ENCODE measurements around the gene LTB4R2.

LTB4R2 gene

DNA sequence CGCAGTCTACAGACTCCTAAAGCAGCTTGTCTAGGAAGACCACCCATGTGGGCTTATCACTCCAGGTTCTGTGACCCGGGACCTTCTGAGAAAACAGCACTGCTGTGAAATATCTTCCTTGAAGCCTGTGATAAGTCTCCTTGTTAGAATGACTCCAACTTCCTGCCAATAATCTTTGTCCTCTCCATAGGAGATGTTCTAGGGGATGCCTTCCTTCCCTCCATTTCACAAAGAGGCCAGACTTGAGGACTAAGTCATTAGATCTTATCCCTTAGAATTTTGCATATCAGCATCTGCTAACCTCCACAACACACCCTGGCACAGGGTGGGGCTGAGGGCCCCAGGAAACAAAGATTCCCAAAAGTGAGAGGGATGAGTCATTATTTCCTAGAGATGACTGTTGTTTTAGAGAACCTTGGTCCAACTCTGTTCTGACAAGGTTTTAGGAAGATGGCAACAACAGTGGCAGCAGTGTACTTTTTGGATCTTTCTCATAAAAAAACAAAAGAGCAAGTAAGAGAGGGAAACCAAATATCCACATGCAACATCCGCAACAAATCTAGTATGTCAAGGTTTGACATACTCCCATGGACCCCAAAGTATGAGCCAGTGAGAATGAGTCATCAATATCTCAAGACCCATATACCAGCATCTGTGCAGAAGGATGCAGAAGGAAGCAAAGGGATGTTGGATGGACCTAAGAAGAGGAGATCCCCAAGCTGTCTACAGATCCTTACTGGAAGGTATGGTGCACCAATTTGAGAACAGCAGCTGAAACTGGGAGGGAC lies 7.4 kb downstream of the LTB4R2 start:
- Histone ChIP-seq H3K18ac (ENCODE audit: low read length) (no peak overlapping the region), H3K27ac (replicated peaks; ENCODE audit: low read length) (no peak overlapping the region), H4K91ac (ENCODE audit: low read depth, low read length, poor library complexity) (no peak overlapping the region), H3K4me3 (ENCODE audit: low read length in 2 of 2) (no peak overlapping the region), H3K9ac (ENCODE audit: low read depth, low read length, poor library complexity) (no peak overlapping the region), H3K4me1 (ENCODE audit: control insufficient read depth in 2 of 2, insufficient read depth in 1 of 2, low read depth in 1 of 2, low read length in 2 of 2) (peaks cover 1 to 4% of the 10 kb centered on the region in 2 donors), H2AK5ac (ENCODE audit: low read depth, low read length) (no peak overlapping the region), H2BK5ac (ENCODE audit: low read length) (no peak overlapping the region), H3K27me3 (ENCODE audit: control insufficient read depth in 3 of 3, insufficient read depth in 3 of 3, low read depth in 1 of 3, low read length in 3 of 3) (peaks cover 0 to 26% (median 19%) of the 10 kb centered on the region in 3 experiments), H2BK15ac (ENCODE audit: low read length) (no peak overlapping the region), H2BK12ac (ENCODE audit: low read length) (no peak overlapping the region), H2BK120ac (ENCODE audit: low read depth, low read length) (no peak overlapping the region), H4K8ac (ENCODE audit: low read depth, low read length) (no peak overlapping the region), H3K14ac (ENCODE audit: low read length) (no peak overlapping the region), H3K9me3 (replicated peaks in 1 of 2; ENCODE audit: control insufficient read depth in 2 of 2, insufficient read depth in 1 of 2, low read depth in 1 of 2, low read length in 2 of 2) (peaks cover 0 to 7% of the 10 kb centered on the region in 2 donors), H3K36me3 (replicated peaks in 1 of 2; ENCODE audit: control insufficient read depth in 2 of 2, insufficient read depth in 2 of 2, low read length in 2 of 2) (peaks cover 0 to 2% of the 10 kb centered on the region in 2 donors), H3K79me1 (ENCODE audit: low read depth, low read length) (no peaks in the 10 kb centered on the region), H3K4me2 (ENCODE audit: insufficient read depth, low read length, poor library complexity, severe bottlenecking) (no peak overlapping the region), H2AFZ (ENCODE audit: low read length) (no peak overlapping the region), H3K23ac (ENCODE audit: low read depth, low read length, poor library complexity) (no peak overlapping the region), H3K4ac (ENCODE audit: low read length) (no peak overlapping the region)
- no peak for DNase-seq (ENCODE audit: low spot score)
- no CpG with 5 or more reads among the region's 3 CpGs for WGBS, 2 donors (ENCODE audit: extremely low coverage in 2 of 2, insufficient read length in 2 of 2, insufficient replicate concordance in 1 of 2)

DNA sequence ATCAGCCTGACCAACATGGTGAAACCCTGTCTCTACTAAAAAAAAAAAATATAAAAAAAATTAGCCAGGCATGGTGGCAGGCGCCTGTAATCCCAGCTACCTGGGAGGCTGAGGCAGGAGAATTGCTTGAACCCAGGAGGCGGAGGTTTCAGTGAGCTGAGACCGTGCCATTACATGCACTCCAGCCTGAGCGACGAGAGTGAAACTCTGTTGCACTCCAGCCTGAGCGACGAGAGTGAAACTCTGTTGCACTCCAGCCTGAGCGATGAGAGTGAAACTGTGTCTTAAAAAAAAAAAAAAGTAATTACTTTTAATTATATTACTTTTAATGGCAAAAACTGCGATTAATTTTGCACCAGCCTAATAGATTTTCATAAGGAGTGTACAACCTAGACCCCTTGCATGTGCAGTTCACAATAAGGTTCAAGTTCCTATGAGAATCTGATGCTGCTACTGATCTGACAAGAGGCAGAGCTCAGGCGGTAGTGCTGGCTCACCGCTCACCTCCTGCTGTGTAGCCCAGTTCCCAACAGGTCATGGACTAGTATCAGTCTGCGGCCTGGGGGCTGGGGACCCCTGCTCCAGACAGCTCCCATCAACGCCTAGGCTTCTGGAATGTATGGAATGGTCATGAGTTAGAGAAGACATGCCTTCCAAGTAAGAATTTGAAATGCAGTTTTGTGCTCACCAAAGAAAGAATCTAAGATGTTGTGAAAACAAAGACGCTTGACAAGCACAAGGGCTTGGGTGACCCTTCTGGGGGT lies 11.5 kb downstream of the LTB4R2 start:
- Histone ChIP-seq H2BK120ac (ENCODE audit: low read depth, low read length) (no peak overlapping the region), H2BK5ac (ENCODE audit: low read length) (no peak overlapping the region), H2AK5ac (ENCODE audit: low read depth, low read length) (no peak overlapping the region), H3K23ac (ENCODE audit: low read depth, low read length, poor library complexity) (no peak overlapping the region), H2BK12ac (ENCODE audit: low read length) (no peak overlapping the region), H3K14ac (ENCODE audit: low read length) (no peak overlapping the region), H3K79me1 (ENCODE audit: low read depth, low read length) (no peaks in the 10 kb centered on the region), H3K9ac (ENCODE audit: low read depth, low read length, poor library complexity) (no peak overlapping the region), H3K36me3 (replicated peaks in 1 of 2; ENCODE audit: control insufficient read depth in 2 of 2, insufficient read depth in 2 of 2, low read length in 2 of 2) (no peaks in the 10 kb centered on the region), H2AFZ (ENCODE audit: low read length) (no peak overlapping the region), H3K4ac (ENCODE audit: low read length) (no peak overlapping the region), H3K27ac (replicated peaks; ENCODE audit: low read length) (no peak overlapping the region), H3K4me2 (ENCODE audit: insufficient read depth, low read length, poor library complexity, severe bottlenecking) (no peak overlapping the region), H3K9me3 (replicated peaks in 1 of 2; ENCODE audit: control insufficient read depth in 2 of 2, insufficient read depth in 1 of 2, low read depth in 1 of 2, low read length in 2 of 2) (peaks cover 0 to 4% of the 10 kb centered on the region in 2 donors), H3K4me1 (ENCODE audit: control insufficient read depth in 2 of 2, insufficient read depth in 1 of 2, low read depth in 1 of 2, low read length in 2 of 2) (peaks cover 1 to 4% of the 10 kb centered on the region in 2 donors), H3K18ac (ENCODE audit: low read length) (no peak overlapping the region), H4K8ac (ENCODE audit: low read depth, low read length) (no peak overlapping the region), H2BK15ac (ENCODE audit: low read length) (no peak overlapping the region), H4K91ac (ENCODE audit: low read depth, low read length, poor library complexity) (no peak overlapping the region), H3K27me3 (ENCODE audit: control insufficient read depth in 3 of 3, insufficient read depth in 3 of 3, low read depth in 1 of 3, low read length in 3 of 3) (peaks cover 0 to 56% (median 14%) of the 10 kb centered on the region in 3 experiments), H3K4me3 (ENCODE audit: low read length in 2 of 2) (no peak overlapping the region)
- no peak for DNase-seq (ENCODE audit: low spot score)
- no CpG with 5 or more reads among the region's 14 CpGs for WGBS, 2 donors (ENCODE audit: extremely low coverage in 2 of 2, insufficient read length in 2 of 2, insufficient replicate concordance in 1 of 2)

DNA sequence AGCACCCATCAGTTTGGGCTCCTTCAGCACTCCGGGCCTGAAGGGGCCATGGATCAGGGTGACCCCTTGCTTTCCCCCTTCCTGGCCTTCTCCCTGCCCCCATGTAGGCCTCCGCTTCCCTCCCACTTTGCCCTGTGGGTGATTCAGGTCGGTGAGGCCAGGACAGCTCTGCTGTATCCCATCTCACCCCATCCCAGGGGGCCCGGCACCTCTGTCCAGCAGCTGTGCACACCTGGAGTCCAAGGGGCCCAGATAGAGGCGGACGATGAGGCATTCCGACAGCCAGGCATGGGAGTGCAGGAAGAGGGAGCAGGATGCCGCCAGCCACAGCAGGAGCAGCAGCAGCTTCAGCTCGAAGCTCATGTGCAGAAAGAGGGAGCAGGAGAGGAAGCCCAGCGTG lies 12.7 kb downstream of the LTB4R2 start:
- no peak overlapping the region for H3K4me2 ChIP-seq (ENCODE audit: insufficient read depth, low read length, poor library complexity, severe bottlenecking)
- H3K9ac ChIP-seq (ENCODE audit: low read depth, low read length, poor library complexity) = peak overlapping the region; percentile 66
- H2BK15ac ChIP-seq (ENCODE audit: low read length) = peak overlapping the region; percentile 41
- H2BK120ac ChIP-seq (ENCODE audit: low read depth, low read length) = peak overlapping the region; percentile 54
- no peaks in the 10 kb centered on the region for H3K36me3 ChIP-seq (replicated peaks in 1 of 2; ENCODE audit: control insufficient read depth in 2 of 2, insufficient read depth in 2 of 2, low read length in 2 of 2)
- no peak overlapping the region for H4K91ac ChIP-seq (ENCODE audit: low read depth, low read length, poor library complexity)
- H3K27me3 ChIP-seq (ENCODE audit: control insufficient read depth in 3 of 3, insufficient read depth in 3 of 3, low read depth in 1 of 3, low read length in 3 of 3) = peaks cover 0 to 56% (median 11%) of the 10 kb centered on the region in 3 experiments
- H3K4me3 ChIP-seq (ENCODE audit: low read length in 2 of 2) = no peak overlapping the region
- peak overlapping the region; percentile 65 for H2AK5ac ChIP-seq (ENCODE audit: low read depth, low read length)
- H3K79me1 ChIP-seq (ENCODE audit: low read depth, low read length) = no peaks in the 10 kb centered on the region
- H4K8ac ChIP-seq (ENCODE audit: low read depth, low read length) = peak overlapping the region; percentile 26
- H2AFZ ChIP-seq (ENCODE audit: low read length) = no peak overlapping the region
- peaks cover 0 to 2% of the 10 kb centered on the region in 2 donors for H3K9me3 ChIP-seq (replicated peaks in 1 of 2; ENCODE audit: control insufficient read depth in 2 of 2, insufficient read depth in 1 of 2, low read depth in 1 of 2, low read length in 2 of 2)
- no peak overlapping the region for H2BK12ac ChIP-seq (ENCODE audit: low read length)
- H3K27ac ChIP-seq (replicated peaks; ENCODE audit: low read length) = no peak overlapping the region
- peak overlapping the region; percentile 13 for H3K18ac ChIP-seq (ENCODE audit: low read length)
- H2BK5ac ChIP-seq (ENCODE audit: low read length) = no peak overlapping the region
- H3K23ac ChIP-seq (ENCODE audit: low read depth, low read length, poor library complexity) = peak overlapping the region; percentile 77
- H3K4ac ChIP-seq (ENCODE audit: low read length) = no peak overlapping the region
- H3K4me1 ChIP-seq (ENCODE audit: control insufficient read depth in 2 of 2, insufficient read depth in 1 of 2, low read depth in 1 of 2, low read length in 2 of 2) = peaks cover 4% of the 10 kb centered on the region in 2 donors
- DNase-seq (ENCODE audit: low spot score) = no peak
- H3K14ac ChIP-seq (ENCODE audit: low read length) = peak overlapping the region; percentile 43
- no CpG with 5 or more reads among the region's 10 CpGs for WGBS, 2 donors (ENCODE audit: extremely low coverage in 2 of 2, insufficient read length in 2 of 2, insufficient replicate concordance in 1 of 2)

DNA sequence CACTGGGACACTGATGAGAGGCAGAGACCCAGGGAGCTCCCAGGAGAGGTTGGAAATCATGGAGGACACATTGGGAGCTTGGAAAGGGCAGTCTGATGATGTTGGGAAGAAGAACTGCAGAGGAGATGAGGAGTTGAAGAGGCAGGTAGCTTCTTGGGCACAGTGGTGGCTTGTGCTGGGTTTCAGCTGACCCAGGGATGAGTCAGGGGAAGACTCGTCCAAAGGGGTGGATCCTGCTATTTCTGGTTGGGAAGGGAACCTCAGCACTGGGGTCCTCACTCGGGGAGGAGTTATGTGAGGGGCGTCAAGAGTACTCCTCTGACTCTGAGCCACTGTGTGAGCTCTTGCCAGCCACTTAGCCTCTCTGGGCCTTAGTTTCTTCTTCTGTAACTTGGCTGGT lies 13.4 kb downstream of the LTB4R2 start:
- no peak overlapping the region for H3K4me3 ChIP-seq (ENCODE audit: low read length in 2 of 2)
- WGBS, 2 donors (ENCODE audit: extremely low coverage in 2 of 2, insufficient read length in 2 of 2, insufficient replicate concordance in 1 of 2) = no CpG with 5 or more reads among the region's 3 CpGs

More for the DNA sequence above, 13.4 kb downstream of the LTB4R2 start:
- Histone ChIP-seq H3K27ac (replicated peaks; ENCODE audit: low read length) (no peak overlapping the region), H3K9me3 (replicated peaks in 1 of 2; ENCODE audit: control insufficient read depth in 2 of 2, insufficient read depth in 1 of 2, low read depth in 1 of 2, low read length in 2 of 2) (peaks cover 0 to 2% of the 10 kb centered on the region in 2 donors), H4K91ac (ENCODE audit: low read depth, low read length, poor library complexity) (no peak overlapping the region), H3K79me1 (ENCODE audit: low read depth, low read length) (no peaks in the 10 kb centered on the region), H4K8ac (ENCODE audit: low read depth, low read length) (no peak overlapping the region), H2BK12ac (ENCODE audit: low read length) (no peak overlapping the region), H3K4ac (ENCODE audit: low read length) (no peak overlapping the region), H2BK5ac (ENCODE audit: low read length) (no peak overlapping the region), H3K18ac (ENCODE audit: low read length) (no peak overlapping the region), H2AFZ (ENCODE audit: low read length) (no peak overlapping the region), H3K9ac (ENCODE audit: low read depth, low read length, poor library complexity) (no peak overlapping the region), H2BK120ac (ENCODE audit: low read depth, low read length) (no peak overlapping the region), H3K23ac (ENCODE audit: low read depth, low read length, poor library complexity) (peak overlapping the region; percentile 77), H3K36me3 (replicated peaks in 1 of 2; ENCODE audit: control insufficient read depth in 2 of 2, insufficient read depth in 2 of 2, low read length in 2 of 2) (no peaks in the 10 kb centered on the region), H3K27me3 (ENCODE audit: control insufficient read depth in 3 of 3, insufficient read depth in 3 of 3, low read depth in 1 of 3, low read length in 3 of 3) (peaks cover 0 to 56% (median 10%) of the 10 kb centered on the region in 3 experiments), H2BK15ac (ENCODE audit: low read length) (no peak overlapping the region), H3K14ac (ENCODE audit: low read length) (no peak overlapping the region), H3K4me2 (ENCODE audit: insufficient read depth, low read length, poor library complexity, severe bottlenecking) (no peak overlapping the region), H2AK5ac (ENCODE audit: low read depth, low read length) (peak overlapping the region; percentile 65), H3K4me1 (ENCODE audit: control insufficient read depth in 2 of 2, insufficient read depth in 1 of 2, low read depth in 1 of 2, low read length in 2 of 2) (peaks cover 4% of the 10 kb centered on the region in 2 donors)
- no peak for DNase-seq (ENCODE audit: low spot score)
